G401.6 (cell line): ENCODE results near the gene STK25.
"Not testable (repeated sequence)": the region's sequence is repeated elsewhere in the genome, so short reads cannot be mapped to it uniquely, and the experiment has no call there.

Experiments
- FAIRE-seq: peaks from 2 replicates; lab custom pipeline; 2012; peaks lifted over from hg19 to GRCh38; lab: Jason Lieb, UNC

STK25 gene

DNA sequence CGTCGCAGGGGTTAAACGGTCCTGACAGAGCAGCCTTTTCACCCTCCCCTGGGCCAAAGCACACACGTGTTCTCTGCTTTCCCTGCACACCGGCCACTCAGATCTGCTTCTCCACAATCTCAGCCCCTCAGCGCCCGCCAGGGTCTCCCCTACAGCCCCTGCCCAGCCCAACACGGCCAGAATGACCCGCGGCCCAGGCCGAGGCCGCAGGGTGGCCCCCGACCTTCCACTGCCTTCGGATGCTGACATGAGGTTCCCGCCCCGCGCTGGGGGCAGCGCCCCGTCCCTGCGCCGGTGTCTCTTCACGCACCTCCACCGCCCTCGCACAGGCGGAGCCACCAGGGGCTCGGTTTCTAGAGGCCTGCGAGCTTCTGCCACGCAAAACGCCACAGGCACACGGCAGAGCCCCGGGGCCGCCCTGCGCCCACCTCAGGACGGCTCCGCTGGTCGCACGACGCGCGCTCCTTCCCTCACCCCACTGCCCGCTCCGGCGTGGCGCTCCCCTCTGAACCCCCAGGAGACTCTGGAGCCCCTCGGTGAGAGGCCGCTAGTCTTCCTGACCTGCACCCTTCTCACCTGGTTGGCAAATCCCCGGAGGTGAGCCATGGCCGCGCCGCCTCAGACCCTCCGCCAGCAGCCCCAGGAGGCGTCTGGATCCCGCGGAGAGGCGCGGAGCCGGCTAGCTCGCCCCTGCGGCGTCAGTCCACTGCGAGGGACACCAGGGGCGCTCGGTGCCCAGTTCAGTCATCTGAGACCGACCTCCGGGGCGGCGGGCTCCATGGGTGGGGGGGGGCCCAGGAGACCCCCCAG, 749 bp downstream of the STK25 start:
- FAIRE-seq = no peak

DNA sequence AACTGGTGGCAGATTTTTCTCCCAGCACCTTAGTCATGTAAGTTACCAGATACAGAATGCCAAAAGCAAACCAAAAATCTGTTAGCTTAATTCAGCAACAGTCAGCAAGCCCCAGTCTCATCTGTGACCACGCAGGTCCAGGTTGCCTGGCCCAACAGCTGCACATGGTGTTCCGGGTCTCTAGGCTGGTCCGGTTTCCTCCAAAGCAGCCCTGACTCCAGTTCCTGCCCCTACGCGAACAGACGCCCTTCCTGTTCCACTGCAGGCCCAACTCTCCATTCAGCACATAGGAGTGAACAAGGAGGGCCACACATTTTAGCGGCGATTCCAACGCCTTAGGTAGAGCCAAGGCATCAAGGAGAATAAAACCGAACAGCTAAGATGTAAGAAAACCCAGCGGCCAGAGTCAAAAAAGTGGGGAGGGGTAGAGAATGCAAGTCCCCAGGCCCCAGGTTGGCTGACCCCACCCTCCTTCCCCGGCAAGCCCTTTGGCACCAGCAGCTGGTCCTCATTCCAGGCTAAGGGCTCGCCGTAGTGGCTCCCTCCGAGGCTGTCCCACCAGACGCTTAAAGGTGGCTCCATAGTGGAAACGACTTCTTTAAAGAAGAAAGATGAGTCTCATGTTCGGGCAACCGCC, 1.5 kb downstream of the STK25 start:
- FAIRE-seq = no peak

GRCh38 chr2:241506317-241506716, 2.1 kb downstream of the STK25 start:
- FAIRE-seq = not testable (repeated sequence)

DNA sequence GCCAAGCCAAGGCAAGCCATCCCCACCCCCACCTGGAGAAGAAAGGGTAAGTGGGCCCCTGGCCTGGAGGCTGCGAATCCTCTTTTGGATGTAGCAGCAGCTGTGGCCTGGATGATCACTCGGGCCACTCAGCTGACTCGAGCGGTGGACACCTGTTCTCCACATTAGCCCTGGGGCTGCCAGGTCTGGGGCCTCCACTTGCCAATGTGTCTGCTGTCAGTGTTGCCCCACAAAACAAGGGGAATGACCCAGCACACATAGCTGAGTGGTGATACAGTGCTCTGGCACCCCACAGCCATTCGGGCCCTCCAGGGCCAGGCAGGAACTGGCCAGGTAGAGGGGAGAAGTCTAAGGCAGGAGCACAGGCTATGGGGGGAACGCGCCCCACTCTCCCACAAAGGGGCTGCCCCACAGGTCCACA, 2.6 kb downstream of the STK25 start:
- FAIRE-seq = no peak

- no peak for FAIRE-seq
These were observed 3.2 kb downstream of the STK25 start for GRCh38 chr2:241505086-241505780.

DNA sequence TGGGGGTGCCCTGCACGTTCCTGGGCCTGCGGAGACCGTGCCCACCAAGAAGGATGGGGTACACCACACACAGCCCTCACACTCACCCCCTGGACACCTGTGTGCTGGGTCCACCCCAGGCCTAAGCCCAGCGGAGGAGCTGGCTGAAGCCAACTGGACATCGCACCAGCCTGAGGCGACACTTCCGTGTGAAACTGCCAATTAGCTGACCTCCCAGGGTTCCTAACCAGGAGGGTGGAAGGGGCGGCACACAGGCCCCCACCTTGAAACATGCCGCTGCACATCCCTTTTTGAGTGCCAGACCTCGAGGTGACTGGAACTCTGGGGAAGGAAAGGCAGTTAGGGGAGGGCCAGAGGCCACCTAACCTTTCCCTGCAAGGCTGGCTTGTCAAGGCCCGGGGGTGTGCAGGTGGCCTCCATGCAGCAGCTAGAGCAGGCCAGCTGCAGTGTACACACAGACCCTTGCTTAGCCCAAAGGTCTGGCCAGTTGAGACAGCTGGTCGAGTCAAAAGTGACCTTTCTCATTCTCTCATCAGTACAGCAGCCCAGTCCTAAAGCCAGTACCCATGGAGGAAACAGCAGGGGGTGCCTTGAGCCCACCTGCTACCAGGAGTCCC, 4.5 kb downstream of the STK25 start:
- no peak for FAIRE-seq

- FAIRE-seq = no peak
These were observed 6.1 kb downstream of the STK25 start for GRCh38 chr2:241502281-241502680.

- no peak for FAIRE-seq
These were observed 6.8 kb downstream of the STK25 start for GRCh38 chr2:241501551-241501950.

DNA sequence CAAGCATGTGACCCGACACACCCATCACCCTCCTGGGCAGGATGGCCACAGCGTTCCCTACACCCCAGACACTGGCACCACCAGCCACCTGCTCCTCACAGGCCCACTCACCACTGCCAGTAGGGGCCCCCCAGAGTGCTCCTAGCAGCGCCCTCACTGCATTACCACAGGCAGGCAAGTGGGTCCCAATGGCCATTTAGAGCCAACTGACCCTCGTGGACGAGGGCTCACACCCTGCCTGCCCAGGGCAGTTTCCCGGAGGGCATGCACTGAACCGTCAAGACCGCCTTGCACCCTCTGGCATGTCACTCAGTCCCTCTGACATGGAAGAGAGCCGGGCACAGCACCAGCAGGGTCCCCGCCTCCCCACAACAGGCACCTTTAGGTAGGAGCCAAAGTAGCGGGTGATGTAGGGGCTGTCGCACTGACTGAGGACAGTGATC, 7.3 kb downstream of the STK25 start:
- no peak for FAIRE-seq

GRCh38 chr2:241500431-241500975, 7.9 kb downstream of the STK25 start:
- FAIRE-seq = no peak

- no peak for FAIRE-seq
These were observed 8.4 kb downstream of the STK25 start for GRCh38 chr2:241500016-241500415.

GRCh38 chr2:241499146-241499965, 9.0 kb downstream of the STK25 start:
- FAIRE-seq = no peak

GRCh38 chr2:241498115-241499070, 10.0 kb downstream of the STK25 start:
- no peak for FAIRE-seq

DNA sequence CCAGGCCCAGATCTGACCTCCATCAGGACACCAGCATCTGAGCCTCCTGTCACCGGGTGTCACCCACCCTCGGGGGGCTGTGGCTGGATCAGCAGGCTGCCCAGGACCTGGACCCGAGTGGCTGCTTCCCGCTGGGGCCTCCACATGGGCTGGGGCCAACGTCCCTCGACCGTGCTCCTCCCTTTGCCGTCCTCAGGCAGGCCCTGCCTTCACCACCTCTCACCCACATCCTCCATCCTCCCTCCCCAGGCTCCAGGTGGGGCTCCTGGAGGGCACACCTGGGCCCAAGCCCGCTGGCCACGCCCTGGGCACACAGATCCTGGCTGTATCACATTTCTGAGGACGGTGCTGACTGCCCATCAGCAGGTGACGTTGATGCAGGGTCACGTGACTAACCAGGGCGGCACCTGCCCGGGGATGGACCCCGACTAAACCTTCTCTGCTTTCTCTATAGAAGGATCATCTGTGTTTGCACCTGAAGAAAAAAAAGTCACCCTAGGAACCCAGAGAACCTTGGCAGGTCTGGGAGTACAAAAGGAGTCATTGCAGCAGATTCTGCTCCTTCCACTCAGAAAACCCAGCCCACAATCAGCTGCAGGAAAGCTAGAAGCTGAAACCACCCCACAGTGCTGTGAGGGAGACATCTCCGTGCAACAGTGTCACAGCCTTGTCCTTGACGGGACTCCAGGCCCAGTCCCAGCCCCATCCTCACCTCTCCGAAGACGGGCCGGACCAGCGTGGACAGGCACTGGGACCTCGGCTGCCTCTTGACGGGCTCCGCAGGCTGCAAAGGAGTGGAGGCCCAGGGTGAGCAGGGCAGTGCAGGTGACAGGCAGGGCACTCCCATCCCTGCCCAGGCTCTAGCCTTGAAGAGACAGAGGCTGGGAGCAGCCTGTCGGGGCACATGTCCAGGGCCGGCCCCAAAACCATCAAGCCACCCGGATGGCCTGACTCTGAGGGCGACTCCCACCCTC, 11.2 kb downstream of the STK25 start:
- no peak for FAIRE-seq

DNA sequence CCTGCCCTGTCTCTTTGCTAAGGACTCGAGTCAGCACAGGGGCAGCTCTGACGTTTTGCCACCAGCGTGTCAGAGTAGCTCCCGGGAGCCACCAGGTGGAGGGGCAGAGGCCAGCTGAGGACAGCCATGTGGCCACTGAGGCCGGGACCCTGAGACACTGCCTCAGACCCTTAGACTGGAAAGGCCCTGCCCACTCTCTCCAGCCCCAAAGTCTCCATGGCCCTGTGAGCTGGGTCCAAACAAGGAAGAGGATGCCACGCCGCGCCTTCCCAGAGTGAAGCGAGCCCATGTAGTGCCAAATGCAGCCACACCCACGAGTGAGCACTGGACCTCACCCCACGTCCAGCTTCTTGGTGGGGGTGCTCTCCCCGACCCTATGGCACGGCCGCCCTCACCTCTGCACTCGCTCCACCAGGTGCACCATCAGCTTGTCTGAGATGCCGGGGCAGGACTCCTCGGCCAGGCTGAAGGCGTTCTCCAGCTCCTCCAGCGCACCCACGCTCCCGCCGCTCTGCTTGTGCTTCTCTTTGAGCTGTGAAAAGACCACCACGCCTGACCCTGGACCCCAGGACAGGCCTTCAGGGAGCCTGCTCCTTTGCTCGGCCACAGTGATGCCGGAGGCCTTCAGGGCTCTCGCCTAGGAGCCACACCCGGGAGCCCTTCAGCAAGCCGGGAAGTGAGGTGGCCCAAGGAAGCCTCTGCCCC, 12.2 kb downstream of the STK25 start:
- no peak for FAIRE-seq

DNA sequence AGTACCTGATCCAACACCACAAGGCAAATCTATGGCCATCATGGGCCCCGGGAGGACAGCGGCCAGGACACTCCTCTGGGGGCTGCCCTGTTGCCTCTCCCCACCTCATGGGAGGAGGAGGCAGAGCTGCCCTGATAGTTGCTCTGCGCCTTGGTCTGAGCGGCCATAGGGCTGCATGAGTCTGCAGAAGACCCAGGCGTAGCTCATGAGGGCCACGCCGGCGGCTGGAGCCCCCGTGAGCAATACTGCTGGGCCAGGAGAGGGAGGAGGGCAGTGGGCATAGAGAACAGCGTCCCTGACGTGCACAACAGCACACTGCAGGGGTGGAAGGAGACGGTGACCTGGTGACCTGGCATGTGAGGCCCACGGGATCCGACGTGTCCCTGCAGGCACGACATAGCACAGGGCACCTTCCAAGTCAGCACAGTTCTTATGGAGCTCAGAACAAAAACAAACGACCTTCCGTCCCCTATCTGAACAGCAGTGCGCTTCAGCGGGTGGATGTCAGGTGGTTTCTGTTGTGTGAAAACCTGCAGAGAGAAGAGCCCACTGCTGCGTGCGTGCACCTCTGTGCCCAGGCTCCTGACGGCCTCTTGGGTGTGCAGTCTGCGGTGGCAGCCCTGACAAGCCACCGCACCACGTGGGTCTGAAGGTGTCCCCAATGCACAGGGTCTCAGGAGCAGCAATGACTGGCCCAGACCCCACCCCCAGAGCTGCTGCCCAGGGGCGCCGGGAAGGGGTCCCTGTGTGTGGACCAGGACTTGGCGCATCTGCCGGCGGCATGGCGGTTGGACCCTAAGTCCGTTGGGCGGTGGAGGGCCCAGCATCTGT, 13.0 kb downstream of the STK25 start:
- no peak for FAIRE-seq

DNA sequence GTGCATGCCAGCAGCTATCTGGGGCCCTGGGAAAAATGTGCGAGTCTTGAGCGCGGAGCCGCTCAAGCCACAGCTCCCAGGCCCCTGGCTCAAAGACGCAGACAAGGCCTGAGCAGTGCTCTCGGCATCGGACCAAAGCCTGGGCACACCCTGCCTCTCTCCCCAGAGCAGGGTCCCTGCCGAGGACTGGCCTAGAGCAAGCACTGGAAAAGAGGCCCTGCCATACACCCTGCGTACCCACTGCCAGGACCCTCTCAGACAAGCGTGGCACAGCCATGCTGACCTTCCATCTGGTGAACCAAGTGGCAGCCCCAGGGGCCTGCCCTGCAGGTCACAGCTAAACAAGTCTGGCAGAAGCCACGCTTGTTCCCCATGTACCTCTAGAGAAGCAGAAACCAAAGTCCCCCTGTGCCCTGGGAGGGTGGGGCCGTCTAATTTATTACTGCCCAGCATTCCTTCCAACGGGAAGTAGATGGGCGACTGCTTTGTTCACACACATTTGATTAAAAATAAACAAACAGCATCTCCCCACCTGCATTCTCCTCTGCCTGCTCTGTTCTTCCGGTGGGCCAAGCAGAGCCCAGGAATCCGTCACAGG, 14.0 kb downstream of the STK25 start:
- FAIRE-seq = no peak
